Vagina (tissue), 2 donors: ENCODE results near the gene TEKT2.

Source experiments
- CTCF ChIP-seq, 3 experiments: fragments of 450-650 bp in 2 of 3; fragments of 200-600 bp in 1 of 3; sonication (generic) in 1 of 3; IDR thresholded peaks; one replicate each; pipeline ENCODE4 v1.5.1; 2017 to 2019; ENCODE audit warnings: antibody characterized with exemption in 3 of 3, mild to moderate bottlenecking in 2 of 3, moderate library complexity in 2 of 3
- POLR2A ChIP-seq, 2 donors: fragments of 450-650 bp; IDR thresholded peaks; one replicate each; pipeline ENCODE4 v1.6.1; 2017; ENCODE audit warnings: antibody characterized with exemption in 2 of 2, mild to moderate bottlenecking in 2 of 2, moderate library complexity in 2 of 2
- POLR2AphosphoS5 ChIP-seq, 2 donors: sonication (generic); formaldehyde crosslinking; IDR thresholded peaks; one replicate each; pipeline ENCODE4 v1.9.0; 2017; ENCODE audit warnings: antibody characterized with exemption in 2 of 2, mild to moderate bottlenecking in 2 of 2, low read depth in 1 of 2; ENCODE audit not compliant: insufficient read depth in 1 of 2

DNA sequence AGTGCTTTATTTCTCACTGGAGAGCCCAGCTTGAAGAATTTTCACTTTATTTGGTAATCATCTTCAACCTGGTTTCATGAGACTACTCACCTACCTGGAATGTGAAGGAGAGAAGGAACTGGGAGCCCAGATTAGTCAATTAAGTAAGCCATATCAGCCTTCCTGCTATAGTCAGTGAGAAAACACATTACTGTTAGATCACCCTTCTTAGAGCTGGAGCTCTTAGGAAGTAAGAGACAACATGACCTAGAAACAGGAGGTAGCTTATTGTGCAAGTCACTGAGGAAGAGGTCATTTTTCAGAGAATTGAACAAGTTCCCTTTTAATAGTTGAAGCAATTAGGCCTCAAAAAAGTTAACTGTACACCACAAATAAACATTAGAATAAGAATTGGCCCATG lies 49.2 kb upstream of the TEKT2 start:
- TF ChIP-seq POLR2A (IDR thresholded peaks at IDR 0.05) (no peak), CTCF (IDR thresholded peaks at IDR 0.05) (no peak), POLR2AphosphoS5 (IDR thresholded peaks at IDR 0.05; ENCODE audit: insufficient read depth in 1 of 2, low read depth in 1 of 2) (no peak)
